K562 (cell line): ENCODE measurements around the gene MT2A. TPM values are rescaled to one million over a fixed set of nuclear protein-coding genes. Genes with fewer than 3 reads are reported as not detected.

Experiments
- CBX2 ChIP-seq: fragments of 200-600 bp; sonication (generic); IDR thresholded peaks from one replicate; pipeline ENCODE4 v1.6.1; 2012; ENCODE audit warnings: mild to moderate bottlenecking, low read length, inconsistent platforms; ENCODE audit not compliant: insufficient read depth, poor library complexity, severe bottlenecking
- CTBP1 ChIP-seq: fragments of 450-650 bp; IDR thresholded peaks from 2 replicates; pipeline ENCODE4 v1.6.1; 2016; ENCODE audit warnings: borderline replicate concordance
- CXXC5 ChIP-seq: fragments of 250-450 bp; sonication (Bioruptor Pico); IDR thresholded peaks from 2 replicates; pipeline ENCODE4 v1.8.0; 2022; ENCODE audit warnings: inconsistent platforms, mild to moderate bottlenecking, moderate library complexity
- EGR1 ChIP-seq: fragments of 450-650 bp; conservative IDR thresholded peaks from 2 replicates; pipeline ENCODE4 v1.6.1; 2017; ENCODE audit warnings: mild to moderate bottlenecking
- HDAC3 ChIP-seq: fragments of 450-650 bp; IDR thresholded peaks from 2 replicates; pipeline ENCODE4 v1.6.1; 2018; ENCODE audit warnings: borderline replicate concordance, mild to moderate bottlenecking, moderate library complexity; ENCODE audit not compliant: partially characterized antibody
- JUND ChIP-seq, 2 experiments: IDR thresholded peaks; 2 replicates in 1 of 2; 3 replicates in 1 of 2; pipeline ENCODE4 v1.6.1; 2011; ENCODE audit warnings: borderline replicate concordance in 2 of 2, low read depth in 2 of 2, low read length in 2 of 2, improper control_type of control experiment in 1 of 2, missing biosample characterization in 1 of 2, missing genetic modification characterization in 1 of 2, missing genetic modification reagents in 1 of 2
- MCM5 ChIP-seq: fragments of 450-650 bp; IDR thresholded peaks from 2 replicates; pipeline ENCODE4 v1.6.1; 2016; ENCODE audit warnings: low read depth
- MTA1 ChIP-seq: fragments of 450-650 bp; IDR thresholded peaks from 2 replicates; pipeline ENCODE4 v1.6.1; 2017; ENCODE audit warnings: borderline replicate concordance
- SPI1 ChIP-seq: IDR thresholded peaks from 2 replicates; pipeline ENCODE4 v1.6.1; 2011; ENCODE audit warnings: low read depth, low read length, control low read depth, borderline replicate concordance
- ZFP30 ChIP-seq: fragments of 250-450 bp; sonication (Bioruptor Pico); IDR thresholded peaks from 2 replicates; pipeline ENCODE4 v1.8.0; 2022; ENCODE audit warnings: moderate library complexity, mild to moderate bottlenecking, inconsistent platforms, borderline replicate concordance
- polyA plus RNA-seq, 8 experiments: library from polyadenylated mRNA; depleted of rRNA in 4 of 8; stranded (reverse) in 5 of 8; unstranded in 3 of 8; fragments of >200 nt; fragmentation: Nextera tagmentation in 2 of 8; fragmentation: Illumina TruSeq in 1 of 8; extraction: Ambion mirVana in 2 of 8; extraction: Trizol in 1 of 8; gene quantifications; 2 replicates each; pipeline versions ENCODE4 v1.2.1 to v1.2.3, GENCODE V29; 2011 to 2014; ENCODE audit warnings: inconsistent platforms in 1 of 8, missing spikeins in 1 of 8
- total RNA-seq, 7 experiments: library from RNA; depleted of rRNA in 6 of 7; stranded (reverse); fragments of >200 nt in 6 of 7; fragmentation: Illumina TruSeq in 2 of 7; extraction: Trizol in 2 of 7; gene quantifications; 2 replicates each; pipeline versions ENCODE4 v1.2.1 to v1.2.3, GENCODE V29; 2011 to 2021; ENCODE audit warnings: low replicate concordance in 1 of 7
- TF ChIP-seq, protein P1 (sequence below), 2 experiments: fragments of 450-650 bp; formaldehyde crosslinking in 1 of 2; IDR thresholded peaks; 2 replicates each; pipeline versions ENCODE4 v1.4.0 to v1.6.1; 2014 to 2020; ENCODE audit warnings: mild to moderate bottlenecking in 2 of 2, borderline replicate concordance in 1 of 2, low read depth in 1 of 2
- TF ChIP-seq, protein P2 (sequence below), 2 experiments: fragments of 450-650 bp in 1 of 2; IDR thresholded peaks; 2 replicates each; pipeline ENCODE4 v1.6.1; 2011 to 2017; ENCODE audit warnings: low read depth in 2 of 2, antibody characterized with exemption in 1 of 2, borderline replicate concordance in 1 of 2, low read length in 1 of 2, mild to moderate bottlenecking in 1 of 2, mixed read lengths in 1 of 2; ENCODE audit not compliant: control insufficient read depth in 1 of 2

The MT2A gene
- total and polyA plus RNA-seq, 9 of the 15 experiments (the other 6 are each of a cell fraction or from before 2014, with no cell fraction given): 2.0 to 16.9 (median 8.5) TPM

DNA sequence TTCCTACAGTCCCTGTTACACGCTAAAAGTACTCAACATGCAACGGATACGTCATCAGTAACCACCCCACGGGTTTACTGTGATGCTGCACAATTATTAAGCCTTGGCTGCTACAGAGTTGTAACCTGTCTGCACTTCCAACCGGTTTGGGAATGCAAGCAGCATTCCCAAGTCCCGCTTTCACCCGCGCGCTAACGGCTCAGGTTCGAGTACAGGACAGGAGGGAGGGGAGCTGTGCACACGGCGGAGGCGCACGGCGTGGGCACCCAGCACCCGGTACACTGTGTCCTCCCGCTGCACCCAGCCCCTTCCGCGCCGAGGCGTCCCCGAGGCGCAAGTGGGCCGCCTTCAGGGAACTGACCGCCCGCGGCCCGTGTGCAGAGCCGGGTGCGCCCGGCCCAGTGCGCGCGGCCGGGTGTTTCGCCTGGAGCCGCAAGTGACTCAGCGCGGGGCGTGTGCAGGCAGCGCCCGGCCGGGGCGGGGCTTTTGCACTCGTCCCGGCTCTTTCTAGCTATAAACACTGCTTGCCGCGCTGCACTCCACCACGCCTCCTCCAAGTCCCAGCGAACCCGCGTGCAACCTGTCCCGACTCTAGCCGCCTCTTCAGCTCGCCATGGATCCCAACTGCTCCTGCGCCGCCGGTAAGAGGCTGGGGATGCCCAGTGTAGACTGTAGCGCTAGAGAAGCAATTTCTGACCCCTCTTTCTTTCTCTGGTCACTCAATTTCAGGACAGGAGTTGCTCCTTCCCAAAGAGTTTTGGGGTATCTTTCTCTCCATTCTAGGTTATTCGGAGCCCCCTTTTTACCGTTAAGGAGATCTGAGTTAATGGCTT, at the start of gene MT2A (continued):
- no peak for TF ChIP-seq SPI1
- peak; percentile 96 for TF ChIP-seq CTBP1
- TF ChIP-seq MTA1: no peak
- TF ChIP-seq CXXC5: peak; percentile 89
- TF ChIP-seq, protein P1, sequence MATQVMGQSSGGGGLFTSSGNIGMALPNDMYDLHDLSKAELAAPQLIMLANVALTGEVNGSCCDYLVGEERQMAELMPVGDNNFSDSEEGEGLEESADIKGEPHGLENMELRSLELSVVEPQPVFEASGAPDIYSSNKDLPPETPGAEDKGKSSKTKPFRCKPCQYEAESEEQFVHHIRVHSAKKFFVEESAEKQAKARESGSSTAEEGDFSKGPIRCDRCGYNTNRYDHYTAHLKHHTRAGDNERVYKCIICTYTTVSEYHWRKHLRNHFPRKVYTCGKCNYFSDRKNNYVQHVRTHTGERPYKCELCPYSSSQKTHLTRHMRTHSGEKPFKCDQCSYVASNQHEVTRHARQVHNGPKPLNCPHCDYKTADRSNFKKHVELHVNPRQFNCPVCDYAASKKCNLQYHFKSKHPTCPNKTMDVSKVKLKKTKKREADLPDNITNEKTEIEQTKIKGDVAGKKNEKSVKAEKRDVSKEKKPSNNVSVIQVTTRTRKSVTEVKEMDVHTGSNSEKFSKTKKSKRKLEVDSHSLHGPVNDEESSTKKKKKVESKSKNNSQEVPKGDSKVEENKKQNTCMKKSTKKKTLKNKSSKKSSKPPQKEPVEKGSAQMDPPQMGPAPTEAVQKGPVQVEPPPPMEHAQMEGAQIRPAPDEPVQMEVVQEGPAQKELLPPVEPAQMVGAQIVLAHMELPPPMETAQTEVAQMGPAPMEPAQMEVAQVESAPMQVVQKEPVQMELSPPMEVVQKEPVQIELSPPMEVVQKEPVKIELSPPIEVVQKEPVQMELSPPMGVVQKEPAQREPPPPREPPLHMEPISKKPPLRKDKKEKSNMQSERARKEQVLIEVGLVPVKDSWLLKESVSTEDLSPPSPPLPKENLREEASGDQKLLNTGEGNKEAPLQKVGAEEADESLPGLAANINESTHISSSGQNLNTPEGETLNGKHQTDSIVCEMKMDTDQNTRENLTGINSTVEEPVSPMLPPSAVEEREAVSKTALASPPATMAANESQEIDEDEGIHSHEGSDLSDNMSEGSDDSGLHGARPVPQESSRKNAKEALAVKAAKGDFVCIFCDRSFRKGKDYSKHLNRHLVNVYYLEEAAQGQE (IDR thresholded peaks at IDR 0.05; ENCODE audit: borderline replicate concordance): no peak; the same call in 1 of the 2 replicates
- TF ChIP-seq, protein P1 (CRISPR knock-in tag; IDR thresholded peaks at IDR 0.05; ENCODE audit: low read depth): peak; percentile 76
- TF ChIP-seq EGR1: no peak
- no peak for TF ChIP-seq MCM5
- TF ChIP-seq JUND (IDR thresholded peaks at IDR 0.05; ENCODE audit: borderline replicate concordance, low read depth, low read length): peak; percentile 91
- peak; percentile 85; the same call in 1 of the 3 replicates for TF ChIP-seq JUND (tag; IDR thresholded peaks at IDR 0.05; ENCODE audit: borderline replicate concordance, low read depth, low read length)
- no peak for TF ChIP-seq CBX2
- no peak for TF ChIP-seq ZFP30 (CRISPR knock-in tag)
- TF ChIP-seq, protein P2, sequence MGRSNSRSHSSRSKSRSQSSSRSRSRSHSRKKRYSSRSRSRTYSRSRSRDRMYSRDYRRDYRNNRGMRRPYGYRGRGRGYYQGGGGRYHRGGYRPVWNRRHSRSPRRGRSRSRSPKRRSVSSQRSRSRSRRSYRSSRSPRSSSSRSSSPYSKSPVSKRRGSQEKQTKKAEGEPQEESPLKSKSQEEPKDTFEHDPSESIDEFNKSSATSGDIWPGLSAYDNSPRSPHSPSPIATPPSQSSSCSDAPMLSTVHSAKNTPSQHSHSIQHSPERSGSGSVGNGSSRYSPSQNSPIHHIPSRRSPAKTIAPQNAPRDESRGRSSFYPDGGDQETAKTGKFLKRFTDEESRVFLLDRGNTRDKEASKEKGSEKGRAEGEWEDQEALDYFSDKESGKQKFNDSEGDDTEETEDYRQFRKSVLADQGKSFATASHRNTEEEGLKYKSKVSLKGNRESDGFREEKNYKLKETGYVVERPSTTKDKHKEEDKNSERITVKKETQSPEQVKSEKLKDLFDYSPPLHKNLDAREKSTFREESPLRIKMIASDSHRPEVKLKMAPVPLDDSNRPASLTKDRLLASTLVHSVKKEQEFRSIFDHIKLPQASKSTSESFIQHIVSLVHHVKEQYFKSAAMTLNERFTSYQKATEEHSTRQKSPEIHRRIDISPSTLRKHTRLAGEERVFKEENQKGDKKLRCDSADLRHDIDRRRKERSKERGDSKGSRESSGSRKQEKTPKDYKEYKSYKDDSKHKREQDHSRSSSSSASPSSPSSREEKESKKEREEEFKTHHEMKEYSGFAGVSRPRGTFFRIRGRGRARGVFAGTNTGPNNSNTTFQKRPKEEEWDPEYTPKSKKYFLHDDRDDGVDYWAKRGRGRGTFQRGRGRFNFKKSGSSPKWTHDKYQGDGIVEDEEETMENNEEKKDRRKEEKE (IDR thresholded peaks at IDR 0.05; ENCODE audit: borderline replicate concordance in 1 of 2, control insufficient read depth in 1 of 2, low read depth in 2 of 2, low read length in 1 of 2): no peak
- no peak for TF ChIP-seq HDAC3
